ENCODE data around the gene CD5L.

Gene CD5L

GRCh38 chr1:157838966-157839365 is 2.6 kb downstream of the CD5L start:
- CTCF ChIA-PET = interaction anchor here (0.8 to 1.7 kb wide), 2 partner anchors 10 to 34 kb away, joined by 3 to 4 read pairs; no protein-coding TSS in a partner anchor
- DNase-seq (ENCODE audit: extremely low spot score) = no peak
- POLR2A ChIA-PET = no interaction called here
- TF ChIP-seq CTCF (IDR thresholded peaks at IDR 0.05; ENCODE audit: control extremely low read depth, extremely low read depth, low read depth, missing control alignments) = no peak

- CTCF ChIA-PET = interaction anchor here (1.4 kb wide), 1 partner anchor 27 kb away, joined by 3 read pairs; no protein-coding TSS in a partner anchor
- no peak for TF ChIP-seq CTCF (IDR thresholded peaks at IDR 0.05; ENCODE audit: control extremely low read depth, extremely low read depth, low read depth, missing control alignments)
- no peak for DNase-seq (ENCODE audit: extremely low spot score)
- POLR2A ChIA-PET = no interaction called here
Observed at GRCh38 chr1:157834430-157834829, 7.2 kb downstream of the CD5L start.

GRCh38 chr1:157833145-157833544 is 8.5 kb downstream of the CD5L start:
- TF ChIP-seq CTCF (IDR thresholded peaks at IDR 0.05; ENCODE audit: control extremely low read depth, extremely low read depth, low read depth, missing control alignments) = no peak
- POLR2A ChIA-PET = no interaction called here
- peak; percentile 39 for DNase-seq (ENCODE audit: extremely low spot score)
- CTCF ChIA-PET = no interaction called here

GRCh38 chr1:157831968-157832626 is 9.5 kb downstream of the CD5L start:
- TF ChIP-seq CTCF (IDR thresholded peaks at IDR 0.05; ENCODE audit: control extremely low read depth, extremely low read depth, low read depth, missing control alignments) = no peak
- CTCF ChIA-PET = interaction anchor here (0.8 kb wide), 1 partner anchor 10 kb away, joined by 4 read pairs; the partner anchor contains the start of gene CD5L
- no peak for DNase-seq (ENCODE audit: extremely low spot score)
- POLR2A ChIA-PET = no interaction called here

- POLR2A ChIA-PET = no interaction called here
- DNase-seq (ENCODE audit: extremely low spot score) = no peak
- CTCF ChIA-PET = no interaction called here
- no peak for TF ChIP-seq CTCF (IDR thresholded peaks at IDR 0.05; ENCODE audit: control extremely low read depth, extremely low read depth, low read depth, missing control alignments)
Observed at GRCh38 chr1:157830887-157831286, 10.7 kb downstream of the CD5L start.

GRCh38 chr1:157829711-157830110 is 11.9 kb downstream of the CD5L start:
- POLR2A ChIA-PET = no interaction called here
- CTCF ChIA-PET = interaction anchor here (0.9 to 1.3 kb wide), 5 partner anchors 9 to 295 kb away, joined by 3 read pairs; no protein-coding TSS in a partner anchor
- DNase-seq (ENCODE audit: extremely low spot score) = no peak
- no peak for TF ChIP-seq CTCF (IDR thresholded peaks at IDR 0.05; ENCODE audit: control extremely low read depth, extremely low read depth, low read depth, missing control alignments)
